H1 (cell line): ENCODE data around the gene RPL7A. TPM values are rescaled to one million over a fixed set of nuclear protein-coding genes. Genes with fewer than 3 reads are reported as not detected.

Source experiments
- polyA plus RNA-seq, 7 experiments: library from polyadenylated mRNA; depleted of rRNA in 3 of 7; stranded (reverse) in 5 of 7; unstranded in 2 of 7; fragments of >200 nt in 5 of 7; fragments of 200-250 nt in 2 of 7; gene quantifications; 1 replicate in 5 of 7; 2 replicates in 1 of 7; 4 replicates in 1 of 7; pipeline versions ENCODE4 v1.2.1 to v1.2.3, GENCODE V29; 2011 to 2013; ENCODE audit warnings: missing spikeins in 2 of 7, mixed read lengths in 2 of 7
- small RNA-seq: library from polyadenylated mRNA; stranded (forward); fragments of <200 nt; extraction: miRNeasy Mini kit (QIAGEN cat#:217004); gene quantifications from one replicate; pipeline ENCODE3, GENCODE V24; 2013; ENCODE audit not compliant: insufficient read depth
- total RNA-seq: library from RNA; stranded (reverse); fragmentation: NEBNext Ultra II Directional; extraction: Animal tissue kit (Norgen Biotek cat#: 25700); gene quantifications from 2 replicates; pipeline ENCODE4 v1.2.1, GENCODE V29; 2021

RPL7A gene
- total and polyA plus RNA-seq, 2 of the 8 experiments (the other 6 are each of a cell fraction or from before 2014, with no cell fraction given): 2,578 to 2,783 TPM

Small RNA genes lying within 50 kb of the gene (small RNA-seq; reads per million reads assigned to genes)
- gene RF00019 (not detected), gene SNORD24 (not detected), gene SNORD36A (not detected), gene SNORD36B (not detected), gene SNORD36C (not detected)

Other genes starting within 250 kb of the RPL7A start
- 11.2 and 14.5 TPM in 2 replicates for gene RALGDS, start 227.0 kb upstream of the RPL7A start, total RNA-seq
- 25.5 and 29.3 TPM in 2 replicates for gene RALGDS, start 227.0 kb upstream of the RPL7A start, polyA plus RNA-seq (2011; rRNA removed)
- gene GBGT1, start 184.3 kb upstream of the RPL7A start, total RNA-seq: 9.7 and 10.0 TPM in 2 replicates
- gene GBGT1, start 184.3 kb upstream of the RPL7A start, polyA plus RNA-seq (2011; rRNA removed): 7.1 and 10.1 TPM in 2 replicates
- gene OBP2B, start 139.0 kb upstream of the RPL7A start, total RNA-seq: not detected in 2 replicates
- not detected in 2 replicates for gene OBP2B, start 139.0 kb upstream of the RPL7A start, polyA plus RNA-seq (2011; rRNA removed)
- gene ABO, start 73.0 kb upstream of the RPL7A start, total RNA-seq: not detected in 2 replicates
- 0.03 and 0.19 TPM in 2 replicates for gene ABO, start 73.0 kb upstream of the RPL7A start, polyA plus RNA-seq (2011; rRNA removed)
- gene SURF6, start 12.0 kb upstream of the RPL7A start, total RNA-seq: 23.7 and 26.7 TPM in 2 replicates
- 6.1 and 9.6 TPM in 2 replicates for gene SURF6, start 12.0 kb upstream of the RPL7A start, polyA plus RNA-seq (2011; rRNA removed)
- 56.4 and 61.8 TPM in 2 replicates for gene MED22, start 87 bp upstream of the RPL7A start, total RNA-seq
- 68.4 and 105 TPM in 2 replicates for gene MED22, start 87 bp upstream of the RPL7A start, polyA plus RNA-seq (2011; rRNA removed)
- gene SURF1, start 8.3 kb downstream of the RPL7A start, total RNA-seq: 39.6 and 43.1 TPM in 2 replicates
- gene SURF1, start 8.3 kb downstream of the RPL7A start, polyA plus RNA-seq (2011; rRNA removed): 35.4 and 44.7 TPM in 2 replicates
- 36.6 and 42.1 TPM in 2 replicates for gene SURF2, start 8.3 kb downstream of the RPL7A start, total RNA-seq
- gene SURF2, start 8.3 kb downstream of the RPL7A start, polyA plus RNA-seq (2011; rRNA removed): 37.7 and 54.4 TPM in 2 replicates
- 167 and 182 TPM in 2 replicates for gene SURF4, start 27.8 kb downstream of the RPL7A start, total RNA-seq
- 176 and 201 TPM in 2 replicates for gene SURF4, start 27.8 kb downstream of the RPL7A start, polyA plus RNA-seq (2011; rRNA removed)
- gene STKLD1, start 28.1 kb downstream of the RPL7A start, total RNA-seq: not detected in 2 replicates
- 0.26 and 0.55 TPM in 2 replicates for gene STKLD1, start 28.1 kb downstream of the RPL7A start, polyA plus RNA-seq (2011; rRNA removed)
- gene REXO4, start 69.8 kb downstream of the RPL7A start, total RNA-seq: 37.7 and 38.3 TPM in 2 replicates
- gene REXO4, start 69.8 kb downstream of the RPL7A start, polyA plus RNA-seq (2011; rRNA removed): 19.1 and 27.2 TPM in 2 replicates
- gene ADAMTS13, start 74.1 kb downstream of the RPL7A start, total RNA-seq: 5.1 and 5.8 TPM in 2 replicates
- gene ADAMTS13, start 74.1 kb downstream of the RPL7A start, polyA plus RNA-seq (2011; rRNA removed): 4.4 and 6.6 TPM in 2 replicates
- gene CACFD1, start 111.8 kb downstream of the RPL7A start, total RNA-seq: 13.3 and 13.4 TPM in 2 replicates
- 15.5 and 23.6 TPM in 2 replicates for gene CACFD1, start 111.8 kb downstream of the RPL7A start, polyA plus RNA-seq (2011; rRNA removed)
- 16.6 and 17.9 TPM in 2 replicates for gene SLC2A6, start 130.9 kb downstream of the RPL7A start, total RNA-seq
- 17.8 and 18.6 TPM in 2 replicates for gene SLC2A6, start 130.9 kb downstream of the RPL7A start, polyA plus RNA-seq (2011; rRNA removed)
- not detected in 2 replicates for gene MYMK, start 176.7 kb downstream of the RPL7A start, total RNA-seq
- gene MYMK, start 176.7 kb downstream of the RPL7A start, polyA plus RNA-seq (2011; rRNA removed): 0.30 TPM in 1 of 2 replicates, not detected in the other
- 0.69 and 0.74 TPM in 2 replicates for gene ADAMTSL2, start 186.5 kb downstream of the RPL7A start, total RNA-seq
- gene ADAMTSL2, start 186.5 kb downstream of the RPL7A start, polyA plus RNA-seq (2011; rRNA removed): 0.76 and 1.0 TPM in 2 replicates